HL-60/S4 (cell line): ENCODE results near the gene SYT6.

Source experiments
- in situ Hi-C: fragments of 300-500 bp; cut with MboI; formaldehyde crosslinking; loops from 2 replicates; pipeline ENCODE4 v1.14.3; 2022; ENCODE audit warnings: low sequenced_read_pairs

Gene SYT6

GRCh38 chr1:114122941-114123618 is 30.6 kb downstream of the SYT6 start:
- in situ Hi-C loops, result no loop called here

GRCh38 chr1:114118351-114118990 is 35.2 kb downstream of the SYT6 start:
- in situ Hi-C loops, result no loop called here

GRCh38 chr1:114117654-114118053 is 36.0 kb downstream of the SYT6 start:
- in situ Hi-C loops, result no loop called here

- in situ Hi-C loops, result no loop called here
Measured at GRCh38 chr1:114116086-114116485, 37.6 kb downstream of the SYT6 start.

GRCh38 chr1:114114185-114115094 is 39.2 kb downstream of the SYT6 start:
- in situ Hi-C loops, result no loop called here

- in situ Hi-C loops, result no loop called here
Measured at GRCh38 chr1:114113411-114114184, 40.1 kb downstream of the SYT6 start.

GRCh38 chr1:114112775-114113174 is 40.9 kb downstream of the SYT6 start:
- in situ Hi-C loops, result no loop called here

GRCh38 chr1:114111731-114112641 is 41.7 kb downstream of the SYT6 start:
- in situ Hi-C loops, result no loop called here

GRCh38 chr1:114109981-114110380 is 43.7 kb downstream of the SYT6 start:
- in situ Hi-C loops, result no loop called here

- in situ Hi-C loops, result no loop called here
Measured at GRCh38 chr1:114108751-114109255, 44.9 kb downstream of the SYT6 start.

GRCh38 chr1:114107474-114108435 is 45.9 kb downstream of the SYT6 start:
- in situ Hi-C loops, result no loop called here

GRCh38 chr1:114105421-114105979 is 48.2 kb downstream of the SYT6 start:
- in situ Hi-C loops, result no loop called here

- in situ Hi-C loops, result no loop called here
Measured at GRCh38 chr1:114104949-114105348, 48.7 kb downstream of the SYT6 start.

GRCh38 chr1:114103992-114104391 is 49.7 kb downstream of the SYT6 start:
- in situ Hi-C loops, result no loop called here

GRCh38 chr1:114102136-114102535 is 51.5 kb downstream of the SYT6 start:
- in situ Hi-C loops, result no loop called here

- in situ Hi-C loops, result no loop called here
Measured at GRCh38 chr1:114100148-114100547, 53.5 kb downstream of the SYT6 start.

- in situ Hi-C loops, result no loop called here
Measured at GRCh38 chr1:114099268-114099667, 54.4 kb downstream of the SYT6 start.

GRCh38 chr1:114097109-114097508 is 56.6 kb downstream of the SYT6 start:
- in situ Hi-C loops, result no loop called here
